SJCRH30 (cell line): Measurements from ENCODE around the gene PRKD2. TPM values are rescaled to one million over a fixed set of nuclear protein-coding genes. Genes with fewer than 3 reads are reported as not detected.

Experiments used
- DNase-seq, 2 experiments: peaks; one replicate each; pipeline ENCODE4 v3.0.0-alpha.2; 2015 to 2020
- H3K27ac ChIP-seq: fragments of 250-450 bp; sonication (Bioruptor Pico); 2 replicates; pipeline ENCODE4 v1.5.1; 2020; ENCODE audit warnings: mild to moderate bottlenecking, moderate library complexity
- H3K27me3 ChIP-seq: fragments of 250-450 bp; sonication (Bioruptor Pico); 2 replicates; pipeline ENCODE4 v1.5.1; 2020; ENCODE audit warnings: mild to moderate bottlenecking, moderate library complexity
- H3K36me3 ChIP-seq: fragments of 250-450 bp; sonication (Bioruptor Pico); 2 replicates; pipeline ENCODE4 v1.5.1; 2020; ENCODE audit warnings: mild to moderate bottlenecking, moderate library complexity
- H3K4me1 ChIP-seq: fragments of 250-450 bp; sonication (Bioruptor Pico); 2 replicates; pipeline ENCODE4 v1.5.1; 2020; ENCODE audit warnings: mild to moderate bottlenecking, moderate library complexity
- H3K4me3 ChIP-seq: fragments of 250-450 bp; sonication (Bioruptor Pico); 2 replicates; pipeline ENCODE4 v1.5.1; 2020; ENCODE audit warnings: mild to moderate bottlenecking, moderate library complexity
- H3K9me3 ChIP-seq: fragments of 250-450 bp; sonication (Bioruptor Pico); replicated peaks from 2 replicates; pipeline ENCODE4 v1.5.1; 2020; ENCODE audit warnings: mild to moderate bottlenecking, moderate library complexity
- total RNA-seq: library from RNA; depleted of rRNA; stranded (reverse); fragments of >200 nt; shearing (Covaris generic); gene quantifications from 2 replicates; pipeline ENCODE4 v1.2.3, GENCODE V29; 2014

The PRKD2 gene
- total RNA-seq, 1 experiment from 2014 or later = 7.7 TPM

GRCh38 chr19:46659151-46660007 is 57.5 kb downstream of the PRKD2 start:
- Histone ChIP-seq H3K9me3 (no peaks in the 10 kb centered on the region), H3K27me3 (no peaks in the 10 kb centered on the region), H3K4me3 (peak overlapping the region; percentile 59), H3K36me3 (no peaks in the 10 kb centered on the region), H3K4me1 (peaks cover 8% of the 10 kb centered on the region; the same call in 1 of the 2 replicates), H3K27ac (no peak overlapping the region)
- peak; percentile 48 to 57 for DNase-seq

- no peaks in the 10 kb centered on the region for H3K36me3 ChIP-seq
- no peak overlapping the region for H3K4me3 ChIP-seq
Measured at GRCh38 chr19:46656541-46656940, 60.4 kb downstream of the PRKD2 start.

DNA sequence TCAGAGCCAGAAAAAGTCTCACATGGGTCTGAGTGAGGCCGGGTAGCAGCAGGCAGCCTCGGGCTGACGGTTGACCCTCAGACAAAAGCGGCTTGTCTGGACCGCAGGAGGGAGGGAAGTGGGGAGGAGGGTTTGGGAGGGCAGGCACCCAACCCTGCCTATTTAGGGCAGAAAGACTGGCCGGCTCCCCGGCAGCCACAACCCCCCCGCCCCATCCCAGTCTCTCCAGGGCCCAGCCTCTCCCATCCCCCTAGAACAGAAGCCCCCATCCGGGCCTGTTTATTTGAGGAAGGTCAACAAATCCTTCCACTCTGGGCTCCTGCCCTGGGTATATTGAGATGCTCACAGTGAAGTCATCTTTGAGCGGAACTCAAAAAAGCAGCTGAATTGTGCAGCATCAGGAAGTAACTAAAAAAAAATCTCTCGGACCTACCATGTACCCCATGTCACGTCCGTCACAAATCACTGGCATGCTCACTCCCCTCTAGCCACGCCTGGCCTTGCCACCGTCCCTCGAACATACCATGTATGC is 62.2 kb downstream of the PRKD2 start:
- Histone ChIP-seq H3K27ac (peak overlapping the region; percentile 33; the same call in 1 of the 2 replicates), H3K4me3 (peak overlapping the region; percentile 31), H3K4me1 (no peaks in the 10 kb centered on the region; the same call in none of the 2 replicates), H3K36me3 (no peaks in the 10 kb centered on the region), H3K9me3 (no peaks in the 10 kb centered on the region), H3K27me3 (no peaks in the 10 kb centered on the region)
- peak; percentile 58 to 62 for DNase-seq

More at GRCh38 chr19:46656541-46656940, 60.4 kb downstream of the PRKD2 start:
- Histone ChIP-seq H3K9me3 (no peaks in the 10 kb centered on the region), H3K27me3 (no peaks in the 10 kb centered on the region), H3K27ac (no peak overlapping the region), H3K4me1 (peaks cover 5% of the 10 kb centered on the region)
- no peak for DNase-seq

DNA sequence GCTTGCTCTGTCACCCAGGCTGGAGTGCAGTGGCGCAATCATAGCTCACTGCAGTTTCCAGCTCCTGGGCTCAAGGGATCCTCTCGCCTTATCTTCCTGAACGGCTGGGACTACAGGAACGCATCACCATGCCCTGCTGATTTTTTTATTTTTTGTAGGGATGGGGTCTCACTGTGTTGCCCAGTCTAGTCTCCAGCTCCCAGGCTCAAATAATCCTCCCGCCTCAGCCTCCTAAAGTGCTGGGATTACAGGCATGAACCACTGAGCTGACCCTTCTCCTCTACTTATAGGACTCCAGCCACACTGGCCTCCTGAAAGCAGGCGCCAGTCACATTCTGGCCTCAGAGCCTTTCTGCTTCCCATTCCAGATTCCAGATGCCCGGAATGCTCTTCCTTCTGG is 66.5 kb downstream of the PRKD2 start:
- H3K36me3 ChIP-seq = no peaks in the 10 kb centered on the region
- no peaks in the 10 kb centered on the region; the same call in none of the 2 replicates for H3K4me1 ChIP-seq
- no peak for DNase-seq
- H3K4me3 ChIP-seq = no peak overlapping the region
- no peak overlapping the region for H3K27ac ChIP-seq
- H3K9me3 ChIP-seq = no peaks in the 10 kb centered on the region
- no peaks in the 10 kb centered on the region for H3K27me3 ChIP-seq

- Histone ChIP-seq H3K36me3 (no peaks in the 10 kb centered on the region), H3K27ac (no peak overlapping the region), H3K9me3 (no peaks in the 10 kb centered on the region), H3K4me1 (no peaks in the 10 kb centered on the region; the same call in 1 of the 2 replicates), H3K4me3 (no peak overlapping the region), H3K27me3 (no peaks in the 10 kb centered on the region)
- DNase-seq = no peak
Measured at GRCh38 chr19:46648961-46649960, 67.7 kb downstream of the PRKD2 start.

DNA sequence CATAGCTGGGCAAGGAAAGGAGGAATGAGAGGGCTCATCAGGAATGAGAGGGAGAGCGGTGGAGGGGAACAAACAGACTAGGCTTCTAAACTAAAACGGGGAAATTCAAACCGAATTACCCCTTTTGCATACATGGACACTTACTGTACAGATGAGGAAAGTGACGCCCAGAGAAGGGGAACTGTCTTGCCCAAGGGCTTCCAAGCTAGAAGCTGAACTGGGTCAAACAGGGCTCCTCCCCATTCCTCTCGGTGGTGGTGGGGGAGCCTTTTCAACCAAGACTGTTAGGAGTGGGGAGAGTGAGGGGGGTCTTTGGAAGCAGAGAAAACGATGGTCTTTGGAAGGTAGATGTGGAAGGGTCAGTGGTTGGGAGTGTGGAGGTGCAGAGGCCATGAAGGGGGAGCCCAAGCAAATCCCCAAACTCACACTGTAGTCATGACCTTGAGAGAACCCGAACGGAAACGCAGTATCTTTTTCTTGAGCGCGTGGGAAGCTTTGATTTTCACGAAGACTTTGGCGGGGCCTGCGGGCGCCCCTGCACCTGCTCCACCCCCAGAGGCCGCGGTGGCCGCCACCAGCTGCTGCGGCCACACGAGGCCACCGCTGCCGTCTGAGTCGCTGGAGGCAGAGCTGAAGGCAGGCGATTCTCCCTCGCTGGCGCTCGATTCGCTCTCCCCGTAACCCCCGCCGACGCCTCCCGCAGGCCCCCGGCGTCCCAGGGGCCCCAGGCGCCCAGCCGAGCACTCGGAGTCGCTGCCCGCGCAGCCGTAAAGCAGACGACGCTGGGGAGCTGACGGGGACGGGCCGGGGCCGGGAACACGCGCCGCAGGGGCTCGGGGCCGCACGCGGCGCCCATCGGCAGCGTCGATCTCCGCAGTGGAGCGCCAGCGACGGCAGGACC is 68.6 kb downstream of the PRKD2 start:
- H3K27me3 ChIP-seq = no peaks in the 10 kb centered on the region
- H3K4me3 ChIP-seq = no peak overlapping the region
- H3K4me1 ChIP-seq = no peaks in the 10 kb centered on the region
- no peak overlapping the region for H3K27ac ChIP-seq
- no peak for DNase-seq
- H3K36me3 ChIP-seq = no peaks in the 10 kb centered on the region
- H3K9me3 ChIP-seq = no peaks in the 10 kb centered on the region

GRCh38 chr19:46646402-46646801 is 70.5 kb downstream of the PRKD2 start:
- Histone ChIP-seq H3K36me3 (no peaks in the 10 kb centered on the region), H3K27ac (no peak overlapping the region), H3K27me3 (no peaks in the 10 kb centered on the region), H3K4me1 (no peaks in the 10 kb centered on the region), H3K4me3 (no peak overlapping the region), H3K9me3 (no peaks in the 10 kb centered on the region)
- no peak for DNase-seq

DNA sequence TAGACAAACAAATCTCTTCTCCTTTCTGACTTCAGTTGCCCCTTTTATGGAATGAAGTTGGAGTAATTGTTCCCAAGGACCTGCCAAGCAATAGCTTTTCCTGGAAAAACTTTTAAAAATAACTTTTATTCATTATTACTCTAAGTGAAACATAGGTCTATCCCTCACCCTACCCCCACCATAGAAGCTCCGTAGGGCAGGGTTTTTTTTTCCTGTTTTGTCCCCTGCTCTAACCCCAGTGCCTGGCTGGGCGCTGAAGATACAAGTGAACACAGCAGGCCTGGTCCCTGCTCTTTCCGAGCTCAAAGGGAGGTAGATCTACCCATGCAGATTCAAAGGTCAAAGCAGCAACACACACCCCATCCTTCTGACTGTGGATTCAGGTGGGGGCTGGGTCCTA is 72.2 kb downstream of the PRKD2 start:
- Histone ChIP-seq H3K4me3 (no peak overlapping the region), H3K9me3 (no peaks in the 10 kb centered on the region), H3K36me3 (no peaks in the 10 kb centered on the region), H3K27ac (no peak overlapping the region), H3K4me1 (peaks cover 3% of the 10 kb centered on the region), H3K27me3 (no peaks in the 10 kb centered on the region)
- no peak for DNase-seq

- no peak overlapping the region for H3K4me3 ChIP-seq
- DNase-seq = no peak
- H3K27ac ChIP-seq = no peak overlapping the region
- H3K27me3 ChIP-seq = no peaks in the 10 kb centered on the region
- H3K36me3 ChIP-seq = no peaks in the 10 kb centered on the region
- no peaks in the 10 kb centered on the region for H3K9me3 ChIP-seq
- peaks cover 4% of the 10 kb centered on the region for H3K4me1 ChIP-seq
Measured at GRCh38 chr19:46640656-46641055, 76.3 kb downstream of the PRKD2 start.

GRCh38 chr19:46639358-46640182 is 77.3 kb downstream of the PRKD2 start:
- H3K4me3 ChIP-seq = peak overlapping the region; percentile 60

DNA sequence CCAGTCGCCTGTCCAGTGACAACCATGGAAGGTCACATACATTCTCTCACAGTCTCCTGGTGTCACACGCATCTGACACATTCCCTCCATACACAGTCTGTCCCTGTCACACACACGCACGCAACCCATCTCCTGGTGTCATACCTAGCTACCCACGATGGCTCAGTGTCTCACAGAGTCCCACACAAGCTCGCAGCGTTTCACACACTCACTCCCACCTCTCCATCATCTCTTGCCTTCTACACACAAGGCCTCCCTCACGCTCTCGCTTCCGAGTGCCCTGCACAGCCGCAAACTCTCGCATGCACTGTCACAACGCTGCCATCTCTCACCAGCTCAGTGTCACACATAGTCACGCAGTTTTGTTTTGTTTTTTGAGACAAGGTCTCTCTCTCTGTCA is 79.7 kb downstream of the PRKD2 start:
- Histone ChIP-seq H3K4me1 (peaks cover 4% of the 10 kb centered on the region), H3K9me3 (no peaks in the 10 kb centered on the region), H3K27ac (no peak overlapping the region), H3K36me3 (no peaks in the 10 kb centered on the region), H3K4me3 (no peak overlapping the region), H3K27me3 (peaks cover 7% of the 10 kb centered on the region; the same call in 1 of the 2 replicates)
- no peak for DNase-seq

More at GRCh38 chr19:46639358-46640182, 77.3 kb downstream of the PRKD2 start:
- Histone ChIP-seq H3K36me3 (no peaks in the 10 kb centered on the region), H3K27me3 (peaks cover 6% of the 10 kb centered on the region; the same call in 1 of the 2 replicates), H3K27ac (no peak overlapping the region; the same call in 1 of the 2 replicates), H3K4me1 (peaks cover 4% of the 10 kb centered on the region), H3K9me3 (no peaks in the 10 kb centered on the region)
- peak; percentile 44 to 50 for DNase-seq

DNA sequence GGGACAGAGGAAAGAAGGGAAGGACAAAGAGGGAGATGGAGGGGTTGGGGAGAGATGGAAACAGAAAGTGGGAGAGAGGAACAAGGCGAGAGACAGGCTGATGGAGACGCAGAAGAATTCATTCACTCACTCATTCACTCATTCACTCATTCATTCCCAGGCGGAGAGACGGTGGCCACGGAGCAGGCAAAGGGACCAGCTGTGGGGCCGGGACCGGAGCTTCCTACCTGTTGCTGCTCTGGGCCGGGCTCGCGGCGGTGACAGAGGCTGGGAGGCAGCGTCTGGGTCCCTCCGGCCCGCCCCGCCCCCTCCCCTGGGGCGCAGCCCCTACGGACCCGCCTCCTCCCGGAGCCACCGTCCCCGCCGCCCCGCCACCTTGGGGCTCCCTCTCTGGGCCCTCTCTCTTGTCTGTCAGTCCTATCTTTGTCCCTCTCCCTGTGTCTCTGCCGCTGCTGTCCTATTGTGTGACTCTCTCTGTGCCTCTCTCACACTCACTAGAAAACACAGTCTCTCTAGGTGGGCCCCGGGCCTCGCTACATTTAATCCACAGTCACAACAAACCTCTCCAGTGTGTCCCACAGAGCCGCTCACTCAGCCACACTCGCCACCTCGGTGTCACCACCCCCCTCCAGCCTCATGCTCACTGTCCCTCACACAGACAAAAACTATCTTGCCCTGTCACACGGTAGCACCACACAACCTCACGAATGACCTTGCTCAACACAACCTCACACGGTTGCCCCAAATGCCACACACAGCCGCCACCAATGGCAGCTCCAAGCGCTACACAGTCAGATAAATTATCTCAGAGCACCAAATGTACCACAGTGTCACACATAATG is 80.8 kb downstream of the PRKD2 start, which contains the start of gene GNG8:
GNG8 (minus strand) TSS at position 283 of the 842 bp plus-strand sequence. CDS start 1,520 bp downstream, outside the sequence.
- H3K27me3 ChIP-seq = peaks cover 7% of the 10 kb centered on the region; the same call in 1 of the 2 replicates
- no peak for DNase-seq
- H3K4me1 ChIP-seq = peaks cover 9% of the 10 kb centered on the region
- H3K4me3 ChIP-seq = no peak within 1 kb of the TSS
- no peak within 1 kb of the TSS for H3K27ac ChIP-seq
- no peaks in the 10 kb centered on the region for H3K9me3 ChIP-seq
- H3K36me3 ChIP-seq = no peaks in the 10 kb centered on the region
